Stimulated activated CD8-positive, alpha-beta memory T cell treated with anti-CD3 and anti-CD28 coated beads, Interleukin-4, amount 100 ng/mL, for 24 hours (primary cell): Measurements from ENCODE around the gene NAPA.
A peak's percentile ranks its signal among the peaks of the same experiment; 100 is the strongest.

Experiments used
- DNase-seq: peaks from one replicate; pipeline ENCODE4 v3.0.0-alpha.2; 2020; ENCODE audit warnings: low read depth

Gene NAPA

DNA sequence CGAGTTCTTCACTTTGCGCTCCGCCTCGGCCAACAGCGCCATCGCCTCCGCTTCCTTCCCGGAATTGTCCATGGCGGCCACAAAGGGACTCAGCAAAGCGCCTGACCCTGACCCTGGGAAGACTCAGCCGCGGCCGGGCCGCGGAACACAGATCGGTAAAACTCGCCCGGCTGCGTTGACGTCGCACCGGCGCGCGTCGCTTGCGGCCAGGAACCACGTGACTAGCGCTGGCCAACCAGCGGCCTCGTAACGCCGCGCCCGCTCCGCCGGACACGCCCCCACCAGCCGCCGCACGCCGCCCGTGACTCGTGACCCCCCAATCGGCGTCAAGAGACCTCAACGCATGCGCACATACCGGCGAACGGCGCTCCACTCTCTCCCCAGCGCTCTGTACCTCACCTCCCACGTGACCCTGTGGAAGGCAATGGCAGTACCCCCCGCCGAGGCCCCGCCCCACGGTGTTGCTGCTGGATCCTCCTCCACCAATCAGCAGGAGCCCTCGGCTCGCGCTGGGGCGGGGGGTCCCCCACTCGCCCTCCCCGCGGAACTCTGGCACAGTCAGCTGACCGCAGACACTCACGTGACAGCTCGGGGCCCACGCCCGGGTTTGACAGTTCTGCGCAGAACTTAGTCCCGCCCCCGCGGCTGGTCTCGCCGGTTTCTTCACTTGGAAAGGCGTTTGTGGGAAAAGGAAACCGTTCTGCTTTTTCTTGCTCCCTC is at the start of gene NAPA:
TSS of gene NAPA (minus strand) at position 195 of the 720 bp plus-strand sequence. CDS start at position 72, 123 bp downstream.
- DNase-seq, result peak; percentile 100

GRCh38 chr19:47564081-47564480 is 49.2 kb upstream of the NAPA start:
- DNase-seq, result no peak

- no peak for DNase-seq
Measured at GRCh38 chr19:47561440-47562057, 46.7 kb upstream of the NAPA start.

GRCh38 chr19:47560999-47561398 is 46.1 kb upstream of the NAPA start:
- no peak for DNase-seq

GRCh38 chr19:47550129-47550528 is 35.3 kb upstream of the NAPA start:
- DNase-seq, result no peak

GRCh38 chr19:47549261-47549862 is 34.5 kb upstream of the NAPA start:
- DNase-seq, result no peak

DNA sequence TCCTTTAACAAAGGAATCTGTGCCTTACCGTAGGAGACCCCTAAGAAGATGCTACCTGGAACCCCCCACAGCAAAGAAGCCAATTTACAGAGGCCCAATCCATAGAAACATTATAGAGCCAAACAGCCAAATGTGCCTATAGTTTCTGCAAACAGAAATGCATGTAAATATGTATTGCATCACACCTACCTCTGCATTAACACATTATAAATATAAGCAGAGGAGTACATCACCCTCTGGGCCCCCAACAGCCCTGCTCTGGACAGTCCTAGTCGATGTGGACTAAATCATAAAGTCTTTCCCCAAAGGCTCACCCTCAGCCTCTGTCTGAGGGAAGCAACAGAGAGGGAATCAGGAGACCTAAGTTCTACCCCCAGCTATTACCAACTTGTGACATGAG is 32.3 kb upstream of the NAPA start:
- DNase-seq, result no peak

DNA sequence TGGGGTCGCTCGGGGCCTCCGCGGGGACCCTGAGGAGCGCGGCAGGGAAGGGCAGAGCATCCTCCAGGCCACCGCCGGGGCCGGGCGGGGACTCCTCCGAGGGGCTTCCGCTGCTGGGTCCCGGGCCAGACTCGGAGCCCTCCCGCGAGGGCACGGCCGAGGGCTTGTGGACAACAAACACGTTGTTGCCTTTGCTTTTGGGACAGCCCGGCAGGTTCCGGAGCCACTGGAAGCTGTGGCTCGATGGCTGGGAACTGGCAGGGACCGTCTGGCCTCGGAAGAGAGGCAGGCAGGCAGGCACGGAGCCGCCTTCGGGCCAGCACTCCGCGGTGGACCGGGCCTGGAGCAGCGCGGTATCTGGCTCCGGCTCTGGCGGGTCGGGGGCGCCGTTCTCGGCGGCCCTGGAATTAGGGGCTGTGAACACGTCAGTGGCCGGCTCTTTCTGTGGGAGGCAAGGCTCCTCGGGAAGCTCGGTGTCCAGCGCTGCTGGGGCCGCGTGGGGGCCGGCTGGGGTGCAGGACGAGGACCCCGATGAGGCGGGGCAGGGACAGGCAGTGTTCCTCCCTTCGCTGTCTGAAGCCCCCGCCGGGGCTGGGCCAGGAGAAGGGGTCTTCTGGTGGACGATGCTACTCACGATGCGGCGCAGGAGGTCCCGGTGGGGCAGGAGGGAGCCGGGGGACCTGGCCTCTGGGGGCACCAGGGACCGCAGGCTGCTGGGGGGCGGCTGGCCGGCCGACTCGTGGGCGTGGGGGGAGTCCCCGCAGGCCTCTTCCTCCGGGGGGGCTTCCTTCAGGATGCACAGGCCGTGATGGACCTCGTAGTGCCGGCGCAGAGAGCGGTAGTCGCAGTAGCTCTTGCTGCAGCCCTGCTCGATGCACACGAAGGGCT is 30.4 kb upstream of the NAPA start:
- DNase-seq, result no peak

DNA sequence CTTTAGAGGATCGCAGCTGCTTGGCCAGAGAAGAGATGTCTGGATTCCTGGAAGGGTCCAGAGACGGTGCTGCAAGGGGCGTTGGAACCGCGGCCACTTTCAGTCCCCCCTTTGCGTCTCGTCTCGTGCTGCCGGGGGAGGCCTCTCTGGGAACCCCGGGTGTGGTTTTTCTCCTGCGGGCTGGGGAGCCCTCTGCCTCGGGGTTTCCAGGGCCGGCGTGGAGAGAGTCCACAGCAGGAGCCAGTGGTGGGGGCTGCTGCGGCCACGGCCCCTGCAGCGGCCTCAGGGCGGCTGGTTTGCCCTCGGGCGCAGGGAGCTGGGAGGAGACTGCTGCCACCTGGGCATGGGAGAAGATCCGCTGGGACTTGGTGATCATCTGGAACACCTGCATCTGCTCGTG is 29.6 kb upstream of the NAPA start:
- no peak for DNase-seq

GRCh38 chr19:47544075-47544474 is 29.2 kb upstream of the NAPA start:
- DNase-seq, result no peak

DNA sequence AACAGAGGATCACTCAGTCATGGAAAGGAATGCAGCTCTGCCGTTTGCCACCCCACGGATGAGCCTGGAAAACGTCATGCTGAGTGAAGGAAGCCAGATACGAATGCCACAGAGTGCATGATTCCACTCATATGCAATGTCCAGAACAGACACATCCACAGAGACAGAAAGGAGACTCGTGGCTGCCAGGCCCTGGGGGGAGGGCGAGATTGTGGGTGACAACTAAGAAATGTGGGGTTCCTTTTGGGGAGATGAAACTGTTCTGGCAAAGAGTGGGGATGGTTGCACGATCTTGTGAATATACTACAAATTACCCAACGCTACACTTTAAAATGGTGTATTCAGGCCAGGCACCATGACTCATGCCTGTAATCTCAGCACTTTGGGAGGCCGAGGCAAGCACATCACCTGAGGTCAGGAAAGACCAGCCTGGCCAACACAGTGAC is 27.2 kb upstream of the NAPA start:
- no peak for DNase-seq

GRCh38 chr19:47541518-47541917 is 26.7 kb upstream of the NAPA start:
- DNase-seq, result no peak

DNA sequence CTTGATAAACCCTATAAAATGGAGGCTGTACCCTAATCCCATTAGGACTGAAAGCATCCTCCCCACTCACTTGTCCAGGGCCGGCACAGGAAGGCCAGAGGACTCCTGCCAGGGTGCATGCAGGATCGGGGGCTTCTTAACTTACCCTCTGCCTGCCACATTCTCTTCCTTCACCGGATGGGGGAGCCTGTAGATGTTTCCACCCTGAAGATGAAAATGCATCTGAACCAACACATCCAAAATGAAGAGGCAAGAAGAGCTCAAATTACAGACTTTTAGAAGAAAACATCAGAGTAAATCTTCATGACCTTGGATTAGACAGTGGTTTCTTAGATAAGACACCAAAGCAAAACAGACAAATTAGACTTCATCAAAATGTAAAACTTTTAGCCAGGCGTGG is 25.9 kb upstream of the NAPA start:
- no peak for DNase-seq

DNA sequence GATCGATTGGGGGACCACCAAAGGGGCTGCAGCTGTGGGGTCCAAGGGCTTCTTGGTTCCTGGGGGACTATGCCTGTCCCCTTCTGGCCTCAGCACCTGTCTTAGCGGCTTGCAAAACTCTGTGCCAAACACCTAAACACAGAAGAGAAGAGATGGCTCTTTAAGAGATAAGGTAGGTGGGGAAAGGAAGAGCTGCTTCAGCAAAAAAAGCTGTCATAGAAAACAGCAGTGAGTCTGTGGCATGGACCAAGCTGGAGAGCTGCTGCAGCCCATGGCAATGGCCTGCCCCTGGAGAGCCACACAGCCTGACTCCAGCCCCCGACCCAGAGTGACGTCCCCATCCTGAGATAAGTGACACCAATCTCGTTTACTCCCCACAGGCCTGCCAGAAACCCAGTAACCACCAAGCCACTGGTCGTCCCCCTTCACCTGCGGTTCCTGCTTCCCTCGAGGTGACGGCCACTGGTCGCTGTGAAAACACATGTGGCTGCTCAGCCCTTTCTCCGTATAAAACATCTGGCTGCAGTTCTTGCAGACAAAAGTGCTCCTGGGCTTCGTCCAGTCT is 25.0 kb upstream of the NAPA start:
- no peak for DNase-seq

DNA sequence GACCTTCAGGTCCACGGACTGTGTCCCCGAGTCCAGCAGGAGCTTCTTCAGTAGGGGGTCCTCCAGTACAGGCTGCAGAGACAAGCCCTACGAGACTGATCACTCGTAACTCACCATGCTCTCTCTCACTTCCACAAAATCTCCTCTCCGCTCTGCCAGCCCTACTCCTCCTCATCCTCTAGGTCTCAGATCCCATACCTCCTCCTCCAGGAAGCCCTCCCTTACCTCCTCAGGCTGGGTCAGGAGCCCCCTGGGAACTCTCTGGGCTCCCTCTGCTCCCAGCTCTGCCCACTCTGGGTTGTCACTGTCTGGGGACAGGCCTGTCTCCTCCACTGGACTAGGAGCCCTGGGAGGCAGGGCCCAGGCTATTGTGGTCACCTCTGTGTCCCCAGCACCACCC is 23.9 kb upstream of the NAPA start:
- no peak for DNase-seq

- DNase-seq, result no peak
Measured at GRCh38 chr19:47537493-47537892, 22.6 kb upstream of the NAPA start.

DNA sequence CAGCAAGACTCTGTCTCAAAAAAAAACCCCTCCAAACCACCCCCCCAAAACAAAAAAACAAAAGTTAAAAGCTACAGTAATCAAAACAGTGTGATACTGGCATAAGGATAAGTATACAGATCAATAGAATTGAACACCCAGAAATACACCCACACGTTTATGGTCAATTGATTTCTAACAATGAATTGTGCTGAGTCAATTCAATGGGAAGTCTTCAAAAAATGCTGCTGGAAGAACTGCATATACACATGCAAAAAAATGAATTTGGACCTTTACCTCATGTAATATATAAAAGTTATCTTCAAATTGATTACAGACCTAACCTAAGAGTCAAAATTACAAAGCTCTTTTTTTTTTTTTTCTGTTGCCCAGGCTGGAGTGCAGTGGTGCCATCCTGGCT is 19.8 kb upstream of the NAPA start:
- no peak for DNase-seq

- no peak for DNase-seq
Measured at GRCh38 chr19:47531640-47532387, 17.0 kb upstream of the NAPA start.

DNA sequence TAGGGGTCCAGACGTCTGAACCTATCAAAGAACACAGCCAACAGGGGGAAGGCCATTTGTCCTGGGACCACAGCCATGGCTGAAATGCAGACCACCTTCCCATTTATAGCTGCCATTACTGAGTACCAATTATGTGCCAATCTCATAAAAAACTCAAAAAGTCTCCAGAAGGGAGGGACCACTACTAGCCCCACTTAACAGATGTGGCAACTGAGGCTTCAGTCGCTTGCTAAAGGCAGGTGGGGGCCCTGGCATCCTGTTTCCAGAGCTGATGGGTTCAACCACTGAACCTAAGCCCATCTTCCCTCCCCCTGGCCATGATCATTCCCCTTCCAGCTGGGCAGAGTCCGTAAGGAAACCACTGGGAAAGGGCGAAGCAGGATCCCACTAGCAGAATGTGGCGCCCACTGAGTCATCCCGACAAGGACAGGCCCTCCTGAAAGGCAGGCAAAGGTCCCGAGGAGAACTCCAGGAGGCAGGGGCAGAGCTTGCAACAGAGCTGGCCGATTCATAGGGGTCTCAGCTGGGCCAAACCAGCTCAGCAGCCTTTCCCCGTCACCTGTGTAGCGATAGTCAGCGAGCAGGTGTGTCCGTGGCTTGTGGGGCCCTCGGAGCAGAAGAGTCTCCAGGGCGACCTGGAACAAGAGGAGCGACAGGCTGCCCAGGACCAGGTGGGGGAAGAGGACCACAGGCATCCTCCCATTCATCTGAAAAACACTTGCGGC is 14.3 kb upstream of the NAPA start:
- no peak for DNase-seq

DNA sequence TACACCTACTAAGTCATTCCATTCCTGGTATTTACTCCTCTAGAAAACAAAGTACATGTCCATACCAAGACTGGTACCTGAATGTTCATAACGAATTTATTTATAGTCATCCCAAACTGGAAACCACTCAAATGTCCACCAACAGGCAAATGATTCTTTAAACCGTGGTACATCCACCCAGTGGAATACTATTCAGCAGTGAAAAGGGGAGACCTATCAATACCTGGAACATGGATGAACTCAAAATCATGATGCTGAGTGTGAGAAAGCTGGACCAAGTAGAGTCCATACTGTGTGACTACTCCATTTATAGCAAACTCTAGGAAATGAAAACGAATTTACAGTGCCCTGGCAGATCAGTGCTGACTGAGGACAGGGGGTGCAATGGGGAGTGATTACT is 11.9 kb upstream of the NAPA start:
- no peak for DNase-seq

GRCh38 chr19:47523473-47523872 is 8.6 kb upstream of the NAPA start:
- no peak for DNase-seq
